K562 (cell line): ENCODE data around the gene PI4KA. TPM values are rescaled to one million over a fixed set of nuclear protein-coding genes. Genes with fewer than 3 reads are reported as not detected.

Experiments used
- CHD1 ChIP-seq: fragments of 200-600 bp; sonication (generic); IDR thresholded peaks from one replicate; pipeline ENCODE4 v1.6.1; 2012; ENCODE audit warnings: mild to moderate bottlenecking, moderate library complexity, low read length, inconsistent platforms
- PCBP2 ChIP-seq: fragments of 200-400 bp; formaldehyde crosslinking; IDR thresholded peaks from 2 replicates; pipeline ENCODE4 v1.6.1; 2018; ENCODE audit warnings: low read length, low read depth, mild to moderate bottlenecking, moderate library complexity; ENCODE audit not compliant: poor library complexity, severe bottlenecking
- PML ChIP-seq: IDR thresholded peaks from 2 replicates; pipeline ENCODE4 v1.6.1; 2012; ENCODE audit warnings: low read length, inconsistent platforms
- POLR2H ChIP-seq: IDR thresholded peaks from 2 replicates; pipeline ENCODE4 v1.6.1; 2016; ENCODE audit warnings: missing genetic modification characterization, low read depth, mild to moderate bottlenecking, control low read depth, missing compliant biosample characterization, moderate library complexity
- POLR3G ChIP-seq: IDR thresholded peaks from 2 replicates; pipeline ENCODE4 v1.6.1; 2011; ENCODE audit not compliant: insufficient read length, insufficient replicate concordance; ENCODE audit errors: extremely low read depth
- PYGO2 ChIP-seq: fragments of 450-650 bp; IDR thresholded peaks from 2 replicates; pipeline ENCODE4 v1.6.1; 2016; ENCODE audit warnings: mild to moderate bottlenecking, missing genetic modification characterization, moderate library complexity, missing compliant biosample characterization
- RFX1 ChIP-seq: fragments of 450-650 bp; IDR thresholded peaks from 2 replicates; pipeline ENCODE4 v1.6.1; 2016; ENCODE audit warnings: mild to moderate bottlenecking, moderate library complexity
- SAP30 ChIP-seq: fragments of 200-600 bp; sonication (generic); IDR thresholded peaks from 2 replicates; pipeline ENCODE4 v1.6.1; 2012; ENCODE audit warnings: borderline replicate concordance, low read depth, mild to moderate bottlenecking, moderate library complexity, low read length, control low read depth, inconsistent platforms; ENCODE audit not compliant: insufficient read depth, poor library complexity, severe bottlenecking
- SMAD1 ChIP-seq: fragments of 150-350 bp; IDR thresholded peaks from 2 replicates; pipeline ENCODE4 v1.6.1; 2014; ENCODE audit warnings: low read length, low read depth; ENCODE audit not compliant: partially characterized antibody
- STAT5A ChIP-seq: IDR thresholded peaks from 2 replicates; pipeline ENCODE4 v1.6.1; 2012; ENCODE audit warnings: low read length, inconsistent platforms, borderline replicate concordance
- TAF9B ChIP-seq: fragments of 450-650 bp; IDR thresholded peaks from 2 replicates; pipeline ENCODE4 v1.6.1; 2018; ENCODE audit warnings: mild to moderate bottlenecking; ENCODE audit not compliant: partially characterized antibody
- ZC3H11A ChIP-seq: IDR thresholded peaks from 2 replicates; pipeline ENCODE4 v1.6.1; 2012; ENCODE audit warnings: low read depth, low read length, improper control_type of control experiment
- ZNF75A ChIP-seq: fragments of 450-650 bp; formaldehyde crosslinking; IDR thresholded peaks from 2 replicates; pipeline ENCODE4 v1.4.0; 2020; ENCODE audit warnings: mild to moderate bottlenecking
- polyA plus RNA-seq, 8 experiments: library from polyadenylated mRNA; depleted of rRNA in 4 of 8; stranded (reverse) in 5 of 8; unstranded in 3 of 8; fragments of >200 nt; fragmentation: Nextera tagmentation in 2 of 8; fragmentation: Illumina TruSeq in 1 of 8; extraction: Ambion mirVana in 2 of 8; extraction: Trizol in 1 of 8; gene quantifications; 2 replicates each; pipeline versions ENCODE4 v1.2.1 to v1.2.3, GENCODE V29; 2011 to 2014; ENCODE audit warnings: inconsistent platforms in 1 of 8, missing spikeins in 1 of 8
- total RNA-seq, 7 experiments: library from RNA; depleted of rRNA in 6 of 7; stranded (reverse); fragments of >200 nt in 6 of 7; fragmentation: Illumina TruSeq in 2 of 7; extraction: Trizol in 2 of 7; gene quantifications; 2 replicates each; pipeline versions ENCODE4 v1.2.1 to v1.2.3, GENCODE V29; 2011 to 2021; ENCODE audit warnings: low replicate concordance in 1 of 7
- TF ChIP-seq, protein P1 (sequence below): sonication (generic); formaldehyde crosslinking; IDR thresholded peaks from 2 replicates; pipeline ENCODE4 v1.8.1; 2023; ENCODE audit warnings: mild to moderate bottlenecking, missing genetic modification reagents
- TF ChIP-seq, protein P2 (sequence below): sonication (generic); formaldehyde crosslinking; IDR thresholded peaks from 2 replicates; pipeline ENCODE4 v1.8.1; 2023; ENCODE audit warnings: mild to moderate bottlenecking, missing genetic modification reagents, moderate library complexity
- TF ChIP-seq, protein P3 (sequence below): fragments of 250-450 bp; sonication (Bioruptor Pico); IDR thresholded peaks from 2 replicates; pipeline ENCODE4 v1.4.0; 2020; ENCODE audit warnings: mild to moderate bottlenecking
- TF ChIP-seq, protein P4 (sequence below): fragments of 450-650 bp; IDR thresholded peaks from 2 replicates; pipeline ENCODE4 v1.6.1; 2016; ENCODE audit warnings: antibody characterized with exemption
- TF ChIP-seq, protein P5 (sequence below): fragments of 200-800 bp; sonication (Bioruptor generic); IDR thresholded peaks from 2 replicates; pipeline ENCODE4 v1.6.1; 2017; ENCODE audit warnings: missing genetic modification characterization, missing compliant biosample characterization
- TF ChIP-seq, protein P6 (sequence below): fragments of 450-650 bp; formaldehyde crosslinking; IDR thresholded peaks from 2 replicates; pipeline ENCODE4 v1.4.0; 2020; ENCODE audit warnings: mild to moderate bottlenecking, moderate library complexity

The PI4KA gene
- total and polyA plus RNA-seq, 9 of the 15 experiments (the other 6 are each of a cell fraction or from before 2014, with no cell fraction given) = 7.3 to 187 (median 84.7) TPM

DNA sequence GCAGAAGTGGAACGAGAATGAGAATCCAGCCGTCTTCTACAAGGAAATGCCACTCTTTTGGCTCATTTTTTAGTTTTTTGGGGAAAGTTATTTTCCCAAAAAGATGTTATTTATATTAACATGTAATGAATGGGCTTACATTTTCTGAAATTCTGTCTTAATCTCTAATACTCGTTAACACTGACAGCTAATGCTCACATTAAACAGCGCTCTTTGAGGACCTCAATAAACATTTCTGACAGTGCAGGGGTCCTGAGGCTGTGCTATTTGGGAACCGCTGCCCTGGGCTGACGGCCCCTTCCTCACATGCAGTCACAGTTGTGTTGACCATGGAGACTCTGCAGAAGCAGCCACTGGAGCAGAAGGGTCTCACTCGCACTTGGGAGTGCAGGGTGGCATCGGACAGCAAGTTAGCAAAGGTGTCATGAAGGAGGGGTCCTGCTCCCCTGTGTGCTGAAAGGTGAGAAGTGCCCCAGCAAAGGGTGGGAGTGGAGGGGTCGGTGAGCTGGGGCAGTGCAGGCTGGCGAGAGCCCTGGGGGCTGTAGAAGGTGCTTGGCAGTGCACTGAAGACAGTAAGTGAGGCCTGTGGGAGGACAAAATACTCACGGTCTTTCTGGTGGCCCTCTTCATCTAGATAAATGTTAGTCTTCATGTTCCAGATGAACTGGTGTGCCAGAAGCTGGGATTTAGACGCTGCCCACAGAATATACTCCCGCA is 137.8 kb downstream of the PI4KA start (continued):
- TF ChIP-seq, protein P1, sequence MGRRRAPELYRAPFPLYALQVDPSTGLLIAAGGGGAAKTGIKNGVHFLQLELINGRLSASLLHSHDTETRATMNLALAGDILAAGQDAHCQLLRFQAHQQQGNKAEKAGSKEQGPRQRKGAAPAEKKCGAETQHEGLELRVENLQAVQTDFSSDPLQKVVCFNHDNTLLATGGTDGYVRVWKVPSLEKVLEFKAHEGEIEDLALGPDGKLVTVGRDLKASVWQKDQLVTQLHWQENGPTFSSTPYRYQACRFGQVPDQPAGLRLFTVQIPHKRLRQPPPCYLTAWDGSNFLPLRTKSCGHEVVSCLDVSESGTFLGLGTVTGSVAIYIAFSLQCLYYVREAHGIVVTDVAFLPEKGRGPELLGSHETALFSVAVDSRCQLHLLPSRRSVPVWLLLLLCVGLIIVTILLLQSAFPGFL = no peak
- TF ChIP-seq SAP30 (no peak), ZC3H11A (no peak), POLR3G (no peak), PCBP2 (no peak), ZNF75A (CRISPR knock-in tag) (no peak), POLR2H (tag) (no peak), STAT5A (no peak), PYGO2 (tag) (no peak), CHD1 (peak; percentile 57), TAF9B (no peak), RFX1 (no peak), PML (no peak), SMAD1 (no peak)
- TF ChIP-seq, protein P2, sequence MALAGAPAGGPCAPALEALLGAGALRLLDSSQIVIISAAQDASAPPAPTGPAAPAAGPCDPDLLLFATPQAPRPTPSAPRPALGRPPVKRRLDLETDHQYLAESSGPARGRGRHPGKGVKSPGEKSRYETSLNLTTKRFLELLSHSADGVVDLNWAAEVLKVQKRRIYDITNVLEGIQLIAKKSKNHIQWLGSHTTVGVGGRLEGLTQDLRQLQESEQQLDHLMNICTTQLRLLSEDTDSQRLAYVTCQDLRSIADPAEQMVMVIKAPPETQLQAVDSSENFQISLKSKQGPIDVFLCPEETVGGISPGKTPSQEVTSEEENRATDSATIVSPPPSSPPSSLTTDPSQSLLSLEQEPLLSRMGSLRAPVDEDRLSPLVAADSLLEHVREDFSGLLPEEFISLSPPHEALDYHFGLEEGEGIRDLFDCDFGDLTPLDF (CRISPR knock-in tag) = no peak
- TF ChIP-seq, protein P3, sequence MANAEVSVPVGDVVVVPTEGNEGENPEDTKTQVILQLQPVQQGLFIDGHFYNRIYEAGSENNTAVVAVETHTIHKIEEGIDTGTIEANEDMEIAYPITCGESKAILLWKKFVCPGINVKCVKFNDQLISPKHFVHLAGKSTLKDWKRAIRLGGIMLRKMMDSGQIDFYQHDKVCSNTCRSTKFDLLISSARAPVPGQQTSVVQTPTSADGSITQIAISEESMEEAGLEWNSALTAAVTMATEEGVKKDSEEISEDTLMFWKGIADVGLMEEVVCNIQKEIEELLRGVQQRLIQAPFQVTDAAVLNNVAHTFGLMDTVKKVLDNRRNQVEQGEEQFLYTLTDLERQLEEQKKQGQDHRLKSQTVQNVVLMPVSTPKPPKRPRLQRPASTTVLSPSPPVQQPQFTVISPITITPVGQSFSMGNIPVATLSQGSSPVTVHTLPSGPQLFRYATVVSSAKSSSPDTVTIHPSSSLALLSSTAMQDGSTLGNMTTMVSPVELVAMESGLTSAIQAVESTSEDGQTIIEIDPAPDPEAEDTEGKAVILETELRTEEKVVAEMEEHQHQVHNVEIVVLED (CRISPR knock-in tag) = no peak
- TF ChIP-seq, protein P4, sequence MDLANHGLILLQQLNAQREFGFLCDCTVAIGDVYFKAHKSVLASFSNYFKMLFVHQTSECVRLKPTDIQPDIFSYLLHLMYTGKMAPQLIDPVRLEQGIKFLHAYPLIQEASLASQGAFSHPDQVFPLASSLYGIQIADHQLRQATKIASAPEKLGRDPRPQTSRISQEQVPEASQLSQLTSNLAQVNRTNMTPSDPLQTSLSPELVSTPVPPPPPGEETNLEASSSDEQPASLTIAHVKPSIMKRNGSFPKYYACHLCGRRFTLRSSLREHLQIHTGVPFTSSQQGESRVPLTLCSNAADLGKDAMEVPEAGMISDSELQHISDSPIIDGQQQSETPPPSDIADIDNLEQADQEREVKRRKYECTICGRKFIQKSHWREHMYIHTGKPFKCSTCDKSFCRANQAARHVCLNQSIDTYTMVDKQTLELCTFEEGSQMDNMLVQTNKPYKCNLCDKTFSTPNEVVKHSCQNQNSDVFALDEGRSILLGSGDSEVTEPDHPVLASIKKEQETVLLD = no peak
- TF ChIP-seq, protein P5, sequence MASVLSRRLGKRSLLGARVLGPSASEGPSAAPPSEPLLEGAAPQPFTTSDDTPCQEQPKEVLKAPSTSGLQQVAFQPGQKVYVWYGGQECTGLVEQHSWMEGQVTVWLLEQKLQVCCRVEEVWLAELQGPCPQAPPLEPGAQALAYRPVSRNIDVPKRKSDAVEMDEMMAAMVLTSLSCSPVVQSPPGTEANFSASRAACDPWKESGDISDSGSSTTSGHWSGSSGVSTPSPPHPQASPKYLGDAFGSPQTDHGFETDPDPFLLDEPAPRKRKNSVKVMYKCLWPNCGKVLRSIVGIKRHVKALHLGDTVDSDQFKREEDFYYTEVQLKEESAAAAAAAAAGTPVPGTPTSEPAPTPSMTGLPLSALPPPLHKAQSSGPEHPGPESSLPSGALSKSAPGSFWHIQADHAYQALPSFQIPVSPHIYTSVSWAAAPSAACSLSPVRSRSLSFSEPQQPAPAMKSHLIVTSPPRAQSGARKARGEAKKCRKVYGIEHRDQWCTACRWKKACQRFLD = no peak
- TF ChIP-seq, protein P6, sequence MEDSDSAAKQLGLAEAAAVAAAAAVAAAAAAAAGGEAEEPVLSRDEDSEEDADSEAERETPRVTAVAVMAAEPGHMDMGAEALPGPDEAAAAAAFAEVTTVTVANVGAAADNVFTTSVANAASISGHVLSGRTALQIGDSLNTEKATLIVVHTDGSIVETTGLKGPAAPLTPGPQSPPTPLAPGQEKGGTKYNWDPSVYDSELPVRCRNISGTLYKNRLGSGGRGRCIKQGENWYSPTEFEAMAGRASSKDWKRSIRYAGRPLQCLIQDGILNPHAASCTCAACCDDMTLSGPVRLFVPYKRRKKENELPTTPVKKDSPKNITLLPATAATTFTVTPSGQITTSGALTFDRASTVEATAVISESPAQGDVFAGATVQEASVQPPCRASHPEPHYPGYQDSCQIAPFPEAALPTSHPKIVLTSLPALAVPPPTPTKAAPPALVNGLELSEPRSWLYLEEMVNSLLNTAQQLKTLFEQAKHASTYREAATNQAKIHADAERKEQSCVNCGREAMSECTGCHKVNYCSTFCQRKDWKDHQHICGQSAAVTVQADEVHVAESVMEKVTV = no peak
